GM23338 (cell line): ENCODE data around the gene OR8H3. TPM values are rescaled to one million over a fixed set of nuclear protein-coding genes. Genes with fewer than 3 reads are reported as not detected.

Source experiments
- ATAC-seq: fragments of 200-7000 bp; cut with Tn5 transposase; 3 replicates; pipeline ENCODE4 v1.9.1; 2020
- DNase-seq: peaks from one replicate; pipeline ENCODE4 v3.0.0-alpha.2; 2015; ENCODE audit warnings: low spot score
- H2AFZ ChIP-seq: fragments of 200-600 bp; sonication (generic); 2 replicates; pipeline ENCODE4 v1.8.0; 2016; ENCODE audit warnings: antibody characterized with exemption, mild to moderate bottlenecking, moderate library complexity
- H3F3A ChIP-seq: fragments of 200-600 bp; sonication (generic); replicated peaks from 2 replicates; pipeline ENCODE4 v1.8.0; 2017; ENCODE audit warnings: antibody characterized with exemption, mixed run types, low read depth
- H3K27ac ChIP-seq: fragments of 200-600 bp; sonication (generic); 2 replicates; pipeline ENCODE4 v1.6.1; 2016; ENCODE audit warnings: low read depth
- H3K27me3 ChIP-seq: fragments of 200-600 bp; sonication (generic); 2 replicates; pipeline ENCODE4 v1.8.0; 2016; ENCODE audit warnings: mild to moderate bottlenecking, mixed run types, moderate library complexity; ENCODE audit not compliant: insufficient read depth
- H3K36me3 ChIP-seq: fragments of 200-600 bp; sonication (generic); 2 replicates; pipeline ENCODE4 v1.8.0; 2016; ENCODE audit warnings: mild to moderate bottlenecking; ENCODE audit not compliant: insufficient read depth
- H3K4me1 ChIP-seq: fragments of 200-600 bp; sonication (generic); 2 replicates; pipeline ENCODE4 v1.8.0; 2016; ENCODE audit warnings: mild to moderate bottlenecking, moderate library complexity; ENCODE audit not compliant: insufficient read depth
- H3K4me2 ChIP-seq: fragments of 200-600 bp; sonication (generic); 2 replicates; pipeline ENCODE4 v1.7.1; 2017; ENCODE audit warnings: mixed run types
- H3K4me3 ChIP-seq: fragments of 200-600 bp; sonication (generic); 2 replicates; pipeline ENCODE4 v1.6.1; 2016; ENCODE audit warnings: mixed run types
- H3K79me2 ChIP-seq: fragments of 200-600 bp; sonication (generic); replicated peaks from 2 replicates; pipeline ENCODE4 v1.8.0; 2017; ENCODE audit warnings: mild to moderate bottlenecking; ENCODE audit not compliant: insufficient read depth
- H3K9me2 ChIP-seq: fragments of 200-600 bp; sonication (generic); 2 replicates; pipeline ENCODE4 v1.8.0; 2017; ENCODE audit not compliant: insufficient read depth
- H4K20me1 ChIP-seq: fragments of 200-600 bp; sonication (generic); replicated peaks from 2 replicates; pipeline ENCODE4 v1.8.0; 2017; ENCODE audit warnings: mild to moderate bottlenecking; ENCODE audit not compliant: insufficient read depth
- H3K27ac Mint-ChIP-seq: 2 replicates; pipeline ENCODE4 v1.8.0; 2020; ENCODE audit warnings: inconsistent platforms, mild to moderate bottlenecking, moderate library complexity, mixed read lengths
- H3K27me3 Mint-ChIP-seq: 3 replicates; pipeline ENCODE4 v1.8.0; 2022; ENCODE audit warnings: low read depth, mild to moderate bottlenecking, moderate library complexity, mixed read lengths, inconsistent platforms; ENCODE audit not compliant: insufficient read depth, poor library complexity
- H3K36me3 Mint-ChIP-seq: 3 replicates; pipeline ENCODE4 v1.8.0; 2021; ENCODE audit warnings: low read depth, mild to moderate bottlenecking, inconsistent platforms, moderate library complexity, mixed read lengths
- H3K4me1 Mint-ChIP-seq: 3 replicates; pipeline ENCODE4 v1.8.0; 2020; ENCODE audit warnings: mild to moderate bottlenecking, inconsistent platforms, mixed read lengths
- H3K4me3 Mint-ChIP-seq: 3 replicates; pipeline ENCODE4 v1.8.0; 2021; ENCODE audit warnings: moderate library complexity, mild to moderate bottlenecking, inconsistent platforms, mixed read lengths
- H3K9me3 Mint-ChIP-seq: 3 replicates; pipeline ENCODE4 v1.8.0; 2020; ENCODE audit warnings: moderate library complexity, mild to moderate bottlenecking, inconsistent platforms, mixed read lengths
- CTCF ChIP-seq, 2 experiments: fragments of 200-600 bp in 1 of 2; sonication (generic) in 1 of 2; conservative IDR thresholded peaks; 2 replicates each; pipeline versions ENCODE4 v1.5.1 to v1.6.1; 2016 to 2017; ENCODE audit warnings: antibody characterized with exemption in 2 of 2, low read depth in 2 of 2, mild to moderate bottlenecking in 2 of 2, moderate library complexity in 1 of 2
- ETS1 ChIP-seq: IDR thresholded peaks from 2 replicates; pipeline ENCODE4 v1.6.1; 2016; ENCODE audit warnings: antibody characterized with exemption
- EZH2 ChIP-seq: fragments of 200-600 bp; sonication (generic); IDR thresholded peaks from one replicate; pipeline ENCODE4 v1.8.0; 2017; ENCODE audit warnings: antibody characterized with exemption, mild to moderate bottlenecking, low read depth; ENCODE audit not compliant: unreplicated experiment
- EZH2phosphoT487 ChIP-seq: fragments of 200-600 bp; sonication (generic); IDR thresholded peaks from one replicate; pipeline ENCODE4 v1.8.1; 2018; ENCODE audit warnings: antibody characterized with exemption; ENCODE audit not compliant: unreplicated experiment
- NANOG ChIP-seq: IDR thresholded peaks from 2 replicates; pipeline ENCODE4 v1.6.1; 2016; ENCODE audit warnings: antibody characterized with exemption, borderline replicate concordance
- POLR2AphosphoS5 ChIP-seq: IDR thresholded peaks from 2 replicates; pipeline ENCODE4 v1.6.1; 2016; ENCODE audit warnings: antibody characterized with exemption, low read depth
- REST ChIP-seq: IDR thresholded peaks from one replicate; pipeline ENCODE4 v1.6.1; 2018; ENCODE audit warnings: antibody characterized with exemption; ENCODE audit not compliant: unreplicated experiment
- STAT1 ChIP-seq: IDR thresholded peaks from one replicate; pipeline ENCODE4 v1.6.1; 2016; ENCODE audit warnings: antibody characterized with exemption; ENCODE audit not compliant: unreplicated experiment
- ZNF114 ChIP-seq: fragments of 250-450 bp; sonication (Bioruptor Pico); IDR thresholded peaks from 2 replicates; pipeline ENCODE4 v1.5.0; 2020; ENCODE audit warnings: mild to moderate bottlenecking, moderate library complexity
- ZNF331 ChIP-seq: fragments of 250-450 bp; sonication (Bioruptor Pico); IDR thresholded peaks from 2 replicates; pipeline ENCODE4 v1.5.0; 2020; ENCODE audit warnings: low read depth, mild to moderate bottlenecking, moderate library complexity
- ZNF462 ChIP-seq: fragments of 250-450 bp; sonication (Bioruptor Pico); IDR thresholded peaks from 2 replicates; pipeline ENCODE4 v1.5.0; 2020; ENCODE audit warnings: mild to moderate bottlenecking, moderate library complexity
- polyA plus RNA-seq: library from polyadenylated mRNA; unstranded; fragments of >200 nt; fragmentation: Nextera tagmentation; extraction: Ambion mirVana; gene quantifications from 2 replicates; pipeline ENCODE4 v1.2.1, GENCODE V29; 2016
- total RNA-seq: library from RNA; depleted of rRNA; stranded (reverse); fragments of >200 nt; shearing (Covaris generic); gene quantifications from 2 replicates; pipeline ENCODE4 v1.2.3, GENCODE V29; 2014

The OR8H3 gene
- total and polyA plus RNA-seq, 2 experiments from 2014 or later, result not detected

GRCh38 chr11:56151376-56151775 is 29.2 kb downstream of the OR8H3 start:
- Histone ChIP-seq H2AFZ (no peak overlapping the region), H3K27me3 (no peaks in the 10 kb centered on the region), H3F3A (no peaks in the 10 kb centered on the region), H3K79me2 (no peaks in the 10 kb centered on the region), H3K4me2 (no peak overlapping the region), H3K27ac (no peak overlapping the region), H3K9me2 (peaks cover 11% of the 10 kb centered on the region; the same call in 1 of the 2 replicates), H3K36me3 (0 out of 2 replicates have a peak, but pooled peaks cover 4% of the 10 kb centered on the region), H3K4me1 (no peaks in the 10 kb centered on the region), H3K4me3 (no peak overlapping the region), H4K20me1 (no peaks in the 10 kb centered on the region)
- Mint-ChIP-seq H3K4me3 (no peak overlapping the region), H3K27ac (no peak overlapping the region; the same call in 1 of the 2 replicates), H3K4me1 (no peaks in the 10 kb centered on the region), H3K36me3 (peaks cover 18% of the 10 kb centered on the region), H3K9me3 (peaks cover 46% of the 10 kb centered on the region), H3K27me3 (peaks cover 3% of the 10 kb centered on the region)
- ATAC-seq (no peak), DNase-seq (no peak)
- TF ChIP-seq ZNF114 (CRISPR knock-in tag) (no peak), ZNF462 (no peak), STAT1 (no peak), EZH2phosphoT487 (no peak), EZH2 (no peak), ETS1 (no peak), NANOG (no peak), ZNF331 (no peak), POLR2AphosphoS5 (no peak), REST (no peak), CTCF (conservative IDR thresholded peaks at IDR 0.05; ENCODE audit: low read depth in 2 of 2) (no peak)
